SH-SY5Y (cell line): ENCODE measurements around the gene INTS11.

Source experiments
- GATA2 ChIP-seq: IDR thresholded peaks from 2 replicates; pipeline ENCODE4 v1.6.1; 2011; ENCODE audit warnings: mild to moderate bottlenecking, low read depth, low read length
- GATA3 ChIP-seq: IDR thresholded peaks from 2 replicates; pipeline ENCODE4 v1.6.1; 2011; ENCODE audit warnings: low read depth, mild to moderate bottlenecking, low read length, moderate library complexity

The INTS11 gene

DNA sequence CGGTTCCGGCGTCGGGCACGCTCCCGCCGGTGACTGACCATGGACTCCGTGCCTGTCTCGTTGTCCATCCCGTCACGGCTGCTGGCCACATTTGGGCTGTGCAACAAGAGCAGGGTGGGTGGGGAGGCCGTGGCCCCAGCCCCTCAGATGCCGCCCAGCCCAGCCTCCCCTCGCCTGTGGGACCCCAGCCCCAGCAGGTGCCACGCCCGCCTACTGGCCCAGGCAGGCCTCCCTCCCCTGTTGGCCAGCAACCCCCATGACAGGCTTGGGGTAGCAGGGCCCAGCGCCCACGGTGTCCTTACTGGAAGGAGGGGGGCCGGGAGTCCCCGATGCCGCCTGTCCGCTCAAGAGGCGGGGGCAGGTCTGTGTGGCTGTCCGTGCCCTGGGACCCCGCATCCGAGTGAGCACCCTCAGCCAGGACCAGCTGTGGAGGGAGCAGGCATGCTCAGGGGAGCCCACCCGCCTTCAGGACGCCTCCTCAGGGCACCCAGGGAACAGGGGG is 17.7 kb upstream of the INTS11 start:
- TF ChIP-seq GATA2 = no peak
- TF ChIP-seq GATA3 = no peak

DNA sequence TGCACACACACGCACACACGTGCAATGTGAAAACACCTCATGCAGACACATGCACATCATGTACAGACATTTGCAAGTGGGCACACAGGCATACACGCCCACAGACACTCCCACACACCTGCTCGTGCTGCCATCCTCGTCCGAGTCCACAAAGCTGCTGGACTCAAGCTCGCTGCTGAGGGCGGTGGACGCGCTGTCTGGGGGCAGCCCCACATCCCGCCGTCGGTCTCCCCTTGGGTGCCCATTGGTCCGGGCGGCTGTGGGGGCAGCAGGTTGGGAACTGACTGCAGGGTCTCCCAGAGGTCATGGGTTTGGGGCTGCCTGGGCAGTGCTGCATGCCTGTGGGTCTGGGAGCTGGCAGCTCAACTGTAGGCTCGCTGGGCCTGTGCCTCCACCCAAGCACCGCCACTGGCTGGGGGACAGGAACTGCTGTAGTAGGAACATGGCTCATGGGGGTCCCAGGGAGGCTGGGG is 17.1 kb upstream of the INTS11 start:
- TF ChIP-seq GATA2 (no peak), GATA3 (no peak)

DNA sequence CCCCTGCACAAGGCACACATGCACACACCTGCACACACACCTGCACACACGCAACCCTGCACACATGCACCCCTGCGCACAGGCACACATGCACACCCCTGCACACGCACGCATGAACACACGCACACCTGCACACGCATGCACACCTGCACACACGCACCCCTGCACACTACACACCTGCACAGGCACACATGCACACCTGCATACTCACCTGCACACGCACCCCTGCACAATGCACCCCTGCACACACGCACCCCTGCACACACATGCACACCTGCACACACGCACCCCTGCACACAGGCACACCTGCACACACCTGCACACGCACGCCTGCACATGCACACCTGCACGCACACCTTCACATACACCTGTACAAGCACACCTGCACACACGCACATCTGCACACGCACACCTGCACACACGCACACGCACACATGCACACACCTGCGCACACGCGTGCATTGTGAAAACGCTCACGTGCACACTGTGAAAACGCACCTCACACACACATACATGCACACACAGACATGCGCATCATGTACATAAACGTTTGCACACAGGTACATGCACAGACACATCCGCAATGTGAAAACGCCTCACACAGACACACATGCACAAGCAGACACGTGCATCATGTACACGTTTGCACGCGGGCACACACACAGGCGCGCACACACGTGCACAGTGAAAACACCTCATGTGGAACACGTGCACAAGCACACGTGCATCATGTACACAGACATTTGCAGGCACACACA is 16.5 kb upstream of the INTS11 start:
- no peak for TF ChIP-seq GATA3
- TF ChIP-seq GATA2 = no peak

DNA sequence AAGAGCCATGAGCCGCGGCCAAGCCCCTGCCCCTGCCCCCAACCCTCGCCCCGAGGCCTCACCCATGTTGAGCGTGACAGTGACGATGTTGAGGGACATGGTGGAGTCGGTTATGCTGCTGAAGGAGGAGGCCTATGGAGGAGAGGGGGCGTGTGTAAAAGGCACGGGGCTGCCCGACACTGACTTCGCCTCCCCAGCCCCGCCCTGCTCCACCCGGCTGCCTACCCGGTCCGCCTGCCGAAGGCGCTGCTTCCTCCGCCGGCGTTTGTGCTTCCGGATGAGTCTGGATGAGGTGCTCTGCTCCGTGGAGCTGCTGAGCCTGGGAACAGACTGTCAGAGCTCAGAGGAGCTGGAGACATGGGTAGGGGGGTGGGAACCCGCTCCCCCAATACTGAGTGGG is 15.7 kb upstream of the INTS11 start:
- TF ChIP-seq GATA3 (no peak), GATA2 (no peak)

DNA sequence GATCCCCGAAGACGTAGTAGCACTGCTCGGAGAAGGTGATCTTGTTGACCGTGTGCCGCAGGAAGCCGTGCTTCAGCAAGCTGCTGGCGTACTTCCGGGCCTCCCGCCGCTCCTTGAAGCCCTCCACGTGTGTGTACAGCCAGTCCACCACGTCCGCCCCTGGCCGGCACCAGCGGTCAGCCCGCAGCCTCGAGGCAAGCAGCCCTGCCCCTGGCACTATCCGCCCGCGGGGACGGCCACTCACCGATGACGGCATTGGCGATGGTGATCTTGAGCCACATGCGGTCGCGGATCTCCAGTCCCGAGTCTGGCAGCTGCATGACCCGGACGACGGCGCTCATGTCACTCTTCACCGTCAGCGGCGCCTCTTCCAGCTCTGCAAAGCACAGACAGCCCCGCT is 13.8 kb upstream of the INTS11 start:
- TF ChIP-seq GATA3 = no peak
- no peak for TF ChIP-seq GATA2

DNA sequence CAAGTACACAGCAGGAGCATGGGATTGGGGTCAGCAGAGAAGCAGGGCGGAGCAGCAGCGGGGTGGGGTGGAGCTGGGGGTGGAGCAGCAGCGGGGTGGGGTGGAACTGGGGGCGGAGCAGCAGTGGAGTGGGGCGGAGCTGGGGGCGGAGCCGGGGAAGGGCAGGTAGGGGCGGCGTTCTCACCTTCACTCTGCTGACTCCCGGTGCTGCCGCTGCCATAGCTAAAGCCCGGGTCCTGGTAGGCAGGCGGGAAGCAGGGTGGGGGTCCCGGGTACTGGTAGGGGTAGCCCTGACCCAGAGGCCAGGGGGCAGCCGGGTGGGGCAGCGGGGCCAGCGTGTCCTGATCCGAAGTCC is 13.3 kb upstream of the INTS11 start:
- TF ChIP-seq GATA2 (no peak), GATA3 (no peak)

DNA sequence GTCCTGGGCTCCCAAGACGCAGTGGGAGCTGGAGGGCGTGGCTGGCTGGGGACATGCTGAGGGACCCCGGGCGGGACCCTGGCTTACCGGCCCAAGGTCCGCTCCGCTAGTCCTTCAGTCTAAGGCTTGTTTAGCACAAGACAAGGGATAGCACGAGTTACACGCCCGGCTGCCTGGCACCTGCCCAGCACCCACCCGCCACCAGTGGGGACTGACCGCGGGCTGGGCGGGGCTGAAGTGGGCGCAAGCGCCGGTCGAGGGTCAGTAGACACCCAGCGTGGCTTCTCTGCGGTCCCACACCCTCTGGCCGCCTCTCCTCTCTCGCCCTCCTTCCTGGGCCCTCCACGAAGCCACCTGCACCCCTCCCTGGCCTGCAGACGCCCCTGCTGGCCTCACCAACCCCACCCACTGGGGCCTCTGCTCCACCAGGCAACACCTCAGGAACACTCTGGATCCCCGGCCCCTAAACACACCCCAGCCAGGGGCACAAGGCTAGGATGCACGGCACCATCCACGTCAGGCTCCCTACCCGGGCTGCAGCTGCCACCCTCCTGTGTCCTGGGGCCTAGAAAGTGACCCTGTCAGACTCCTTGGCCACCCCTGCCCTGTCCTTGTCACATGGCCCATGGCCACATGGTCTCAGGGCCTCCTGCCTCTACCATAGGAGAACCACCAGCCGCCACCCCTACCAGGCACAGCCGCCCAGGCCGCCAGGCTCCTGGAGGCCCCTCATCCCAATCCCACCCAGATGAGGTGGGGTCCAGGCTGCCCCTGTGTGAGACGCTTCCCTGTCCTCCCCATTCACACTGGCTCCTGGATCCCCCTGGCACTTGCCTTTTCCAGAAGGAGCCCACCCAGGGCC is 12.7 kb upstream of the INTS11 start:
- TF ChIP-seq GATA3 (no peak), GATA2 (no peak)

DNA sequence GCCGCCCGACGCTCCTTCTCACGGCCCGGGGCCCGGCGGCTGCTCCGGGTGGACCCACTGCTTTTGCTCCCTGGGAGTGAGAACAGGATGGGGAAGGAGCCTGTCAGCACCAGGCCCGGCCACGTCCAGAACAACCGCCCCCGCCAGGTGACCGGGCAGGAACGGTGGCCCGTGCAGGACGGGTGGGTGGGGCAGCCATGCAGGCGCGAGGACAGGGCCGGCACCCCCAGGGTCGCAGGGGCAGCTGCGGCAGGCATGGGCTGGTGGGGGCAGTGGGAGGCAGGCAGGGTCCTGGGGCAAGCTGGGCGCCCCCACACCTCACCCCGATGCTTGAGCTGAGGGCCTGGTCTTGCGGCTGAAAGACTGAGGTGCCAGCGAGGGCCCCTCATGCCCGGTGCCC is 12.0 kb upstream of the INTS11 start:
- TF ChIP-seq GATA3 = no peak
- TF ChIP-seq GATA2 = no peak

DNA sequence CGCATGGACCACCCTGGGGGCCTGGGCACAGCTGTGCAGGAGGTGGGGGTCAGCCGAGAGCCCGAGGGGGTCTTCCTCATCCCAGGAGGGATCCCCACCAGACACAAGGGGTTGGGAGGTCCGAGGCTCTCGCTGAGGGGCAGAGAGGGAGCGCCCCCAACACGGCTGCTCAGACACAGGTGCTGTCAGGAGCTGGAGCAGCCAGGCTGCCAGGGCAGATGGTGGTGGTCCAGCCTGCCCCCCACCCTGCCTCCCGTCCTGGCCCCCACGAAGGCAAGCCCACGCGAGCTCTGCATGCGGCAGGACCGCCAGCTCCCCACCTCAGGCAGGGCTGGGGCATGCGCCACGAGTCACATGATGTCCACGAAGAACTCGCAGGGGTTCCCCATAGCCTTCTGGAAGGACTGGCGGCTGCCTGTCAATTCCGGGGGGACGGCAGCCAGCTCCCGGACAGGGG is 11.4 kb upstream of the INTS11 start:
- TF ChIP-seq GATA3 (no peak), GATA2 (no peak)

DNA sequence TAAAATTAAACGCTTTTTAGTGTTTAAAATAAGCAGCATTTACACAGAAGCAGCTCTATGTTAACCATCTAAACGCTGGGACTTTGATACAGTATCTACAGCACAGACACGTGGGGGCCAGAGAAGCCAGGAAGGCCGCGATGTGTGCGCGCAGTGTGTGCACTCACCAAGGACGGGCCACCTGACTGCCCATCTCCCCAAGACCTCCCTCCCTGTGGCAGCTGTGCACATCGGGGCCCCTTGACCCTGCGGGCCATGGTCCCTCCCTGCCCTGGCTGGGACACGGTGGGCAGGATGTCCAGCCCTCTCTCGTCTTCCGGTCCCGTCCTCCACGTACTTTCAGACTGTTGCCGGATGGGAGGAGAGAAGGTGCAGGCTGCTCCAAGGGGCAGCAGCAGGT is 10.8 kb upstream of the INTS11 start:
- TF ChIP-seq GATA3 (no peak), GATA2 (no peak)

DNA sequence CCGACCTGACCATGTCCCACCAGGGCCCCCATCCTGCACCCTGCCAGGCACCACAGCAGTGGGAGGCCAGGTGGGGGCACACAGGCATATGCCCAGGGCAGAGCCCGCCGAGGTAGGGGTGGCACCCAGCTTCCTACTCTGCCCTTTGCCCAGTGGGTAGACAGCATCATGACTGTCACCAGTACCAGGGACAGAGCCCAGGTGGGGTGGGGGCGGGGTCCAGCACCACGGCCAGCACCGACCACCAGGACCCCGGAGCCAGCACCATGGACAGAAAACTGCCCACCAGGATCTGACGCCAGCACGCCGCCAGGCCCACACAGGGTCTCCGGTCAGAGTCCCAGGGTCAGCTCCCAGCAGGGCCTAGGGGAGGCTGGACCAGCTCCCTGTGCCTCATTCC is 10.4 kb upstream of the INTS11 start:
- TF ChIP-seq GATA3 (no peak), GATA2 (no peak)

DNA sequence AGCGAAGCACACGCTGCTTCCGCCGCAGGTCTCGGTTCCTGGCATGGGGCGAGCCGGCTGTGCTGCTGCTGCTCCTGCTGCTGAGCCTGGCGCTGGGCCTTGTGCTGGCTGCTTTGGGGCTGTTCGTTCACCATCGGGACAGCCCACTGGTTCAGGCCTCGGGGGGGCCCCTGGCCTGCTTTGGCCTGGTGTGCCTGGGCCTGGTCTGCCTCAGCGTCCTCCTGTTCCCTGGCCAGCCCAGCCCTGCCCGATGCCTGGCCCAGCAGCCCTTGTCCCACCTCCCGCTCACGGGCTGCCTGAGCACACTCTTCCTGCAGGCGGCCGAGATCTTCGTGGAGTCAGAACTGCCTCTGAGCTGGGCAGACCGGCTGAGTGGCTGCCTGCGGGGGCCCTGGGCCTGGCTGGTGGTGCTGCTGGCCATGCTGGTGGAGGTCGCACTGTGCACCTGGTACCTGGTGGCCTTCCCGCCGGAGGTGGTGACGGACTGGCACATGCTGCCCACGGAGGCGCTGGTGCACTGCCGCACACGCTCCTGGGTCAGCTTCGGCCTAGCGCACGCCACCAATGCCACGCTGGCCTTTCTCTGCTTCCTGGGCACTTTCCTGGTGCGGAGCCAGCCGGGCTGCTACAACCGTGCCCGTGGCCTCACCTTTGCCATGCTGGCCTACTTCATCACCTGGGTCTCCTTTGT is 9.2 kb upstream of the INTS11 start:
- TF ChIP-seq GATA2 (no peak), GATA3 (no peak)

DNA sequence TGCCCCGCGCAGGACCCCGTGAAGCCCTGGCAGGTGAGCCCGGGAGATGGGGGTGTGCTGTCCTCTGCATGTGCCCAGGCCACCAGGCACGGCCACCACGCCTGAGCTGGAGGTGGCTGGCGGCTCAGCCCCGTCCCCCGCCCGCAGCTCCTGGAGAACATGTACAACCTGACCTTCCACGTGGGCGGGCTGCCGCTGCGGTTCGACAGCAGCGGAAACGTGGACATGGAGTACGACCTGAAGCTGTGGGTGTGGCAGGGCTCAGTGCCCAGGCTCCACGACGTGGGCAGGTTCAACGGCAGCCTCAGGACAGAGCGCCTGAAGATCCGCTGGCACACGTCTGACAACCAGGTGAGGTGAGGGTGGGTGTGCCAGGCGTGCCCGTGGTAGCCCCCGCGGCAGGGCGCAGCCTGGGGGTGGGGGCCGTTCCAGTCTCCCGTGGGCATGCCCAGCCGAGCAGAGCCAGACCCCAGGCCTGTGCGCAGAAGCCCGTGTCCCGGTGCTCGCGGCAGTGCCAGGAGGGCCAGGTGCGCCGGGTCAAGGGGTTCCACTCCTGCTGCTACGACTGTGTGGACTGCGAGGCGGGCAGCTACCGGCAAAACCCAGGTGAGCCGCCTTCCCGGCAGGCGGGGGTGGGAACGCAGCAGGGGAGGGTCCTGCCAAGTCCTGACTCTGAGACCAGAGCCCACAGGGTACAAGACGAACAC is 8.5 kb upstream of the INTS11 start:
- no peak for TF ChIP-seq GATA3
- no peak for TF ChIP-seq GATA2
